KMS-11 (cell line): ENCODE data around the gene AP4M1.
A peak's percentile ranks its signal among the peaks of the same experiment; 100 is the strongest.

Experiments used
- H2AFZ ChIP-seq: fragments of 200-600 bp; sonication (generic); 2 replicates; pipeline ENCODE4 v1.6.1; 2016; ENCODE audit warnings: antibody characterized with exemption, mixed run types, low read depth
- H3K27ac ChIP-seq: fragments of 200-600 bp; sonication (generic); 2 replicates; pipeline ENCODE4 v1.6.1; 2016; ENCODE audit warnings: mild to moderate bottlenecking, mixed run types
- H3K27me3 ChIP-seq: fragments of 200-600 bp; sonication (generic); 2 replicates; pipeline ENCODE4 v1.6.1; 2017; ENCODE audit warnings: mild to moderate bottlenecking, low read depth, mixed run types, moderate library complexity; ENCODE audit not compliant: insufficient read depth
- H3K36me3 ChIP-seq: fragments of 200-600 bp; sonication (generic); 2 replicates; pipeline ENCODE4 v1.6.1; 2017; ENCODE audit warnings: mild to moderate bottlenecking, mixed run types; ENCODE audit not compliant: insufficient read depth
- H3K4me1 ChIP-seq: fragments of 200-600 bp; sonication (generic); 2 replicates; pipeline ENCODE4 v1.6.1; 2016; ENCODE audit warnings: mild to moderate bottlenecking, low read depth, mixed run types; ENCODE audit not compliant: poor library complexity, severe bottlenecking
- H3K4me2 ChIP-seq: fragments of 200-600 bp; sonication (generic); 2 replicates; pipeline ENCODE4 v1.7.0; 2016; ENCODE audit warnings: mild to moderate bottlenecking, mixed run types
- H3K4me3 ChIP-seq: fragments of 200-600 bp; sonication (generic); IDR thresholded peaks from 2 replicates; pipeline ENCODE4 v1.6.1; 2017; ENCODE audit warnings: low read depth, low read length, mixed read lengths; ENCODE audit not compliant: insufficient read depth
- H3K79me2 ChIP-seq: fragments of 200-600 bp; sonication (generic); 2 replicates; pipeline ENCODE4 v1.6.1; 2016; ENCODE audit warnings: low read depth, mixed run types; ENCODE audit not compliant: insufficient read depth
- H3K9ac ChIP-seq: fragments of 200-600 bp; sonication (generic); 2 replicates; pipeline ENCODE4 v1.6.1; 2016; ENCODE audit warnings: mild to moderate bottlenecking, mixed run types
- H4K20me1 ChIP-seq: fragments of 200-600 bp; sonication (generic); 2 replicates; pipeline ENCODE4 v1.6.1; 2016; ENCODE audit warnings: mild to moderate bottlenecking, mixed run types; ENCODE audit not compliant: insufficient read depth
- CTCF ChIP-seq: fragments of 200-600 bp; sonication (generic); conservative IDR thresholded peaks from 2 replicates; pipeline ENCODE4 v1.6.1; 2017; ENCODE audit warnings: low read depth, mild to moderate bottlenecking, antibody characterized with exemption, low read length, moderate library complexity, mixed read lengths

The AP4M1 gene

GRCh38 chr7:100130608-100131453 lies 29.4 kb downstream of the AP4M1 start:
- Histone ChIP-seq H3K4me1 (peaks cover 44% of the 10 kb centered on the region), H3K27ac (no peak overlapping the region)
- TF ChIP-seq CTCF, result peak; percentile 84

GRCh38 chr7:100132126-100132525 lies 30.7 kb downstream of the AP4M1 start:
- Histone ChIP-seq H3K27ac (no peak overlapping the region), H4K20me1 (no peaks in the 10 kb centered on the region), H3K4me2 (no peak overlapping the region), H3K36me3 (no peaks in the 10 kb centered on the region), H3K4me3 (no peak overlapping the region), H3K4me1 (peaks cover 43% of the 10 kb centered on the region), H3K79me2 (no peaks in the 10 kb centered on the region), H2AFZ (no peak overlapping the region), H3K9ac (no peak overlapping the region), H3K27me3 (peaks cover 4% of the 10 kb centered on the region; the same call in 1 of the 2 replicates)
- TF ChIP-seq CTCF, result no peak

More at GRCh38 chr7:100130608-100131453, 29.4 kb downstream of the AP4M1 start:
- Histone ChIP-seq H3K9ac (no peak overlapping the region), H4K20me1 (no peaks in the 10 kb centered on the region), H3K27me3 (peaks cover 4% of the 10 kb centered on the region; the same call in 1 of the 2 replicates), H3K79me2 (0 out of 2 replicates have a peak, but pooled peaks cover under 1% of the 10 kb centered on the region), H2AFZ (peak overlapping the region; percentile 56), H3K36me3 (no peaks in the 10 kb centered on the region), H3K4me2 (peak overlapping the region; percentile 19; the same call in 1 of the 2 replicates), H3K4me3 (no peak overlapping the region)

GRCh38 chr7:100132697-100133151 lies 31.3 kb downstream of the AP4M1 start:
- Histone ChIP-seq H3K79me2 (no peaks in the 10 kb centered on the region), H3K36me3 (no peaks in the 10 kb centered on the region), H3K4me1 (peaks cover 42% of the 10 kb centered on the region), H3K9ac (no peak overlapping the region), H3K4me2 (no peak overlapping the region; the same call in 1 of the 2 replicates), H2AFZ (no peak overlapping the region), H4K20me1 (no peaks in the 10 kb centered on the region), H3K27ac (no peak overlapping the region), H3K4me3 (no peak overlapping the region), H3K27me3 (peaks cover 4% of the 10 kb centered on the region; the same call in 1 of the 2 replicates)
- peak; percentile 91 for TF ChIP-seq CTCF

GRCh38 chr7:100137851-100138760 lies 36.7 kb downstream of the AP4M1 start:
- no peak overlapping the region for H2AFZ ChIP-seq
- no peak overlapping the region for H3K4me3 ChIP-seq
- H3K36me3 ChIP-seq, result no peaks in the 10 kb centered on the region
- no peak overlapping the region for H3K9ac ChIP-seq
- no peaks in the 10 kb centered on the region for H4K20me1 ChIP-seq
- TF ChIP-seq CTCF, result no peak
- no peak overlapping the region for H3K27ac ChIP-seq
- H3K4me1 ChIP-seq, result no peaks in the 10 kb centered on the region
- no peak overlapping the region for H3K4me2 ChIP-seq
- H3K79me2 ChIP-seq, result no peaks in the 10 kb centered on the region
- H3K27me3 ChIP-seq, result no peaks in the 10 kb centered on the region; the same call in 1 of the 2 replicates
